Measurements from ENCODE around the gene ERICH6B.

GRCh38 chr13:45516757-45517156, 98.8 kb downstream of the ERICH6B start:
- no peak for TF ChIP-seq CTCF (IDR thresholded peaks at IDR 0.05; ENCODE audit: low read length)
- TF ChIP-seq EZH2 (IDR thresholded peaks at IDR 0.05; ENCODE audit: borderline replicate concordance, low read length): no peak

Data from OCI-LY1 (cell line).